ENCODE data around the gene CXCR4. TPM values are rescaled to one million over a fixed set of nuclear protein-coding genes. Genes with fewer than 3 reads are reported as not detected.

The CXCR4 gene
- total RNA-seq, 2 donors from 2014 or later: 1,189 to 1,429 TPM

DNA sequence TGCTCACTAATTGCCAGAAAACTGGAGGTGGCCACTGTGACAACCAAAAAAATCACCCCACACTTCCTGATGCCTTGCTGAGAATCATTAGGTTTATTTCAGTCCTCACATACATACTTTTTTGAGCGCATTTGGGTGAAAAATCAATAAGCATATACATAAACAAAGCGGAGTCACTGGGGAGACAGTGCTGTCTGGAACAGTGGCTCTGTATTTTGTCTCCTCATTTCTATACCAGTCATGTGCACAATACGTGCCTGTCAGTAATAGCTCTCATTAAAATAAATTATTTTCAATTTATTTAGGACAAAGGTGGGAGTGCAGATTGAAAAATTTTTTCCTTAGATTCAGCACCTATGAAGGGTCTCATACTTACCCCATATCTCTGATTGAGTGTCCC, 48.2 kb downstream of the CXCR4 start:
- H3K4me1 Mint-ChIP-seq: peaks cover 24% of the 10 kb centered on the region
- ATAC-seq (no peak), DNase-seq (no peak)
- H3K27me3 Mint-ChIP-seq: no peaks in the 10 kb centered on the region
- H3K27ac Mint-ChIP-seq: peak overlapping the region; percentile 86
- no peaks in the 10 kb centered on the region for H3K9me3 ChIP-seq (ENCODE audit: control insufficient read depth, low read length, poor library complexity, severe bottlenecking)
- H3K36me3 Mint-ChIP-seq (ENCODE audit: low read depth): peaks cover 2% of the 10 kb centered on the region
- H3K4me3 Mint-ChIP-seq: no peak overlapping the region

DNA sequence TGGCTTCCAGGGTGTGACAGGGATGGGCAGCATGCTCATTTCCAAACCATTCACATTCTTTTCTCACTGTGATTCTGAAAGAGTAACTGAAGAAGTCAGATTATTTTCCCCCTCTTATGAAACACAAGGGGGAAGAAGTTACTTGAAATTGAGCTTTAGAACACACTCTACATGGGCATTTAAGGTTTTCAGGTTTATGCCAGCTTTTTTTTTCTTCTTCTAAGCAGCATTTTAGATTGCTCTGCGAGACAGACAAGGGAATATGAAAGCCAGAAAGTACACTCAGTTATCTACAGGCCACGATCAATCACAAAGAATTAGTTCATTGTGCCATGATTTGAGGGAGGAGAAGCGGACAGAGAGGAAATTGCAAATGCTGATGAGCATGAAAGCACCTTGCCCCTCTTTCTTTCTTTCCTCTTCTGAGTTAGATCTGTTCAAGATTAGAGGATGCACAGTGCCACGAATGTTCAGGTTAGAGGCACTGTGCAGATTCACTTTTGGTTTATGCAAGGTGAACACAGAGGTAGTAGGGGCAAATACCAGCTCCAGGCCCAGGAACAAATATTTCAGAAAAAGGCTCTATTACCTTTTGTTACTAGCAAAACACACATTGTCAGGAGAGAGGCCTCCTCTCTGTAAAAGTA, 49.2 kb downstream of the CXCR4 start:
- H3K36me3 Mint-ChIP-seq (ENCODE audit: low read depth): peaks cover 2% of the 10 kb centered on the region
- H3K4me3 Mint-ChIP-seq: peak overlapping the region; percentile 59
- DNase-seq: no peak
- peaks cover 31% of the 10 kb centered on the region for H3K4me1 Mint-ChIP-seq
- peak; percentile 53 for ATAC-seq
- no peaks in the 10 kb centered on the region for H3K9me3 ChIP-seq (ENCODE audit: control insufficient read depth, low read length, poor library complexity, severe bottlenecking)
- H3K27me3 Mint-ChIP-seq: no peaks in the 10 kb centered on the region
- peak overlapping the region; percentile 86 for H3K27ac Mint-ChIP-seq

DNA sequence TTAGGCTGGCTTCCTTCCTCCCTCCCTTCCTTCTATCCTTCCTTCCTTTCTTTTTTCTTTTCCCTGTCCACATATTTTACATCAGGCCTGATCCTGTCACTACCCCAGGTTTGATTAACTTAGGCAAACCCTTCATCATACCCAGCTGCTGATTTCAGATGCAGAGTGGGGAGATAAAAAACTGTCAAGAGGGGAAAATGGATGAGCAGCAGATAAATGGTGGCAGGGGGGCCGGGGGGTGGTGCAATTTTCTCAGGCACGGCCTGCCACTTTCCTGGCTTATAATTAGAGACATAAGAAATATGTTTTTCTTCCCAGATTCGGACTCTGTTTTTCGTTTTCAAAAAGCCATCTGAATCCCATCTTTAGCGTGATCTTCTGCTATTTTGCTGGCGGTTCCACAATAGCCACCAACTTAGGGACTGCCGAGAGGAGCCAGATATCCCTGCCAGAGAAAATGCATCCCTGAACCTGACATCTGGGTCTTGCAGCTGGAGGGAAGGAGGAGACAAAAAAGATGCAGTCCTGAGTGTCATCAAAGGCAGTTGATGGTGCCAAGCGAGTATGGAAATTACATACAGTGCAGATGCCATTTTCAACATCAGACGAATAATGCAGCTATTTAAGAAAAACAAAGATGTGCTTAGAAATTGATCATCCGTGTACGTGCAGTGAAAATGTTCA, 49.9 kb downstream of the CXCR4 start:
- ATAC-seq (no peak), DNase-seq (no peak)
- Mint-ChIP-seq H3K27me3 (no peaks in the 10 kb centered on the region), H3K4me1 (peaks cover 31% of the 10 kb centered on the region), H3K27ac (peak overlapping the region; percentile 86), H3K4me3 (peak overlapping the region; percentile 59), H3K36me3 (ENCODE audit: low read depth) (no peaks in the 10 kb centered on the region)
- no peaks in the 10 kb centered on the region for H3K9me3 ChIP-seq (ENCODE audit: control insufficient read depth, low read length, poor library complexity, severe bottlenecking)

DNA sequence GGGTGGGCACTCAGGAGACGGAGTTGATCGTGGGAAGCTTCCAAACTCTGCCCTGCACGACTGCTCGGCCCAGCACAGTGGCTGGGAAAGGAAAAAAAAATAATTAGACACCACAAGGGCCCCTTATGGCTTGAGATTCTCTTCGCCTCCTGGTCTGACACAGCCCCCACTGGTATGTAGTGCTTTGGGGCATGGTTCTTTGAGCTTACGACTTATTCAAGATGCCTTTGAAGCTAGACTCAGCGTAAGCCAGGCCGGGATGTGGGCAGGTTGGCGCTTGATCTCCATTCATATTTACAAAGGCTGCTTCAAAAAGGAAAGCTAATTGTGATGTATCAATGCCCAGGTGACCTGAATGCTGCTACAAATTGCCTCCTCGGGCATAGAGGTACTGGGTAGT, 50.5 kb downstream of the CXCR4 start:
- H3K9me3 ChIP-seq (ENCODE audit: control insufficient read depth, low read length, poor library complexity, severe bottlenecking): no peaks in the 10 kb centered on the region
- no peaks in the 10 kb centered on the region for H3K27me3 Mint-ChIP-seq
- no peaks in the 10 kb centered on the region for H3K36me3 Mint-ChIP-seq (ENCODE audit: low read depth)
- H3K4me3 Mint-ChIP-seq: no peak overlapping the region
- DNase-seq: no peak
- no peak for ATAC-seq
- H3K4me1 Mint-ChIP-seq: peaks cover 31% of the 10 kb centered on the region
- H3K27ac Mint-ChIP-seq: no peak overlapping the region

DNA sequence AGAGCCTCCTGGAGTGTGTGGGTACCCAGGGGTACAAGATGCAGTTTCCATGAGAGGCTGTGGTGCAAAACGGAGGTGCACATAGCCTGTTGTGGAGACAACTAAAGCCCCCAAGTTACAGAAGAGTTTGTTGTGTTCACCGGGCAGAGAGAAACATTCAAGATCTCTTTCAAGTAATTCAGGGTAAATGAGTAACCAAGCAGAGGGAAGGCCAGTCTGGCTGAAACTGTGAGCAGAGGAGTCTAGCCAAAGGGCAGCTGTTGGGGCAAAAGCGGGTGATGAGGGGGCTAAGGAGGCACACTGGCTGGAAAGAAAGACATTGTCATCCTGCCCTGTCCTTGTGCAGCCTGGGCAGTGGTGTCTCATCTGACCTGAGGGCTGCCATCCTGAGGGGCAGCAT, 52.0 kb downstream of the CXCR4 start:
- DNase-seq: no peak
- Mint-ChIP-seq H3K27ac (peak overlapping the region; percentile 89), H3K27me3 (no peaks in the 10 kb centered on the region), H3K36me3 (ENCODE audit: low read depth) (no peaks in the 10 kb centered on the region), H3K4me1 (peaks cover 32% of the 10 kb centered on the region), H3K4me3 (no peak overlapping the region)
- ATAC-seq: no peak
- H3K9me3 ChIP-seq (ENCODE audit: control insufficient read depth, low read length, poor library complexity, severe bottlenecking): no peaks in the 10 kb centered on the region

DNA sequence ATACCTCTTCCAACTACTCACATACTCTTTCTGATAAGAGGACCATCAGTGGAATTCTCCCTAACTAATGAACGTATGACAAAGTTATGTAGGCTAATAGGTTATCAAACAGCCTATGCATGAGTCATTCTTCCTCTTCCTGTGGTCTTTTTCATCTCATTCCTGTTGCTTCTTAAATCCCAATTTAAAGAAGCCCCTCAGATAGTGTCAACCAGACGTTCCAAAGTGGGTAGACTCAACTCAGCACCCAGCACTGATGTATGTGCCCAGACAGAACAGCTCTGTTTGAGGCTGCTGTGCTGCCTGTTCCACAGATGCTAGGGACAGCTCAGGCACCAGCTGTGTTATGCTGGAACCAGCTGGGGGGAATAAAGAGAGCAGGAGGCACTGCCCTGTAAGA, 52.6 kb downstream of the CXCR4 start:
- H3K27ac Mint-ChIP-seq: peak overlapping the region; percentile 89
- ATAC-seq: peak; percentile 48

More for the DNA sequence above, 52.6 kb downstream of the CXCR4 start:
- H3K36me3 Mint-ChIP-seq (ENCODE audit: low read depth): no peaks in the 10 kb centered on the region
- H3K4me3 Mint-ChIP-seq: peak overlapping the region; percentile 67
- no peaks in the 10 kb centered on the region for H3K9me3 ChIP-seq (ENCODE audit: control insufficient read depth, low read length, poor library complexity, severe bottlenecking)
- DNase-seq: no peak
- H3K27me3 Mint-ChIP-seq: no peaks in the 10 kb centered on the region
- peaks cover 34% of the 10 kb centered on the region for H3K4me1 Mint-ChIP-seq

Other genes starting within 250 kb of the CXCR4 start
- gene MCM6, start 241.7 kb downstream of the CXCR4 start, total RNA-seq: 10 to 100 TPM; 19.5 to 30.9 TPM
- gene DARS1, start 132.5 kb downstream of the CXCR4 start, total RNA-seq: 10 to 100 TPM; 53.8 to 72.1 TPM